HL-60 (cell line): ENCODE data around the gene CNR2.

Experiments
- CTCF ChIP-seq: IDR thresholded peaks from one replicate; pipeline ENCODE4 v1.5.1; 2011; ENCODE audit warnings: low read length, control low read depth, inconsistent platforms; ENCODE audit not compliant: insufficient read depth
- POLR2AphosphoS5 ChIP-seq: IDR thresholded peaks from 2 replicates; pipeline ENCODE4 v1.6.1; 2012; ENCODE audit warnings: low read depth
- REST ChIP-seq: IDR thresholded peaks from 2 replicates; pipeline ENCODE4 v1.6.1; 2012; ENCODE audit warnings: low read depth; ENCODE audit not compliant: insufficient replicate concordance

DNA sequence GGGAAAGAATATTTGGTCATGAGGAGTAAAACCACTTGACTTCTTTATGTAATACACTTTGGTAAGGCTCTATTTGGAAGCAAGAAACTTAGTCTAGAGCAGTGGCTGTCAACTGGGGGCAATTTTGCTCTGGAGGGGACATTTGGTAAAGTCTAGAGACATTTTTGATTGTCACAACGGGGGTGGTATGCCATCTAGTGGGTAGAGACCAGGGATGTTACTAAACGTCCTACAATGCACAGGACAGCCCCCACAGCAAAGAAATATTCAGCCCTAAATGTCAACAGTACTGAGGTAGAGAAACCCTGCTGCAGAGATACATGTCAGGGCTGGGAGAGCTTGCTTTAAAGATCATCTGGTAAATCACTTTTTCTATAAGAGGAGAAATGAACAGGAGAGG, 58.6 kb downstream of the CNR2 start:
- TF ChIP-seq CTCF: no peak
- no peak for TF ChIP-seq POLR2AphosphoS5
- TF ChIP-seq REST: no peak
